Activated naive CD4-positive, alpha-beta T cell treated with anti-CD3 and anti-CD28 coated beads, Interleukin-2, amount 10 ng/mL, durations not matched to agents 5 hours and 36 hours (primary cell): Measurements from ENCODE around the gene OLA1. TPM values are rescaled to one million over a fixed set of nuclear protein-coding genes. Genes with fewer than 3 reads are reported as not detected.

Source experiments
- total RNA-seq, 2 experiments: library from RNA; stranded (reverse); gene quantifications; one replicate each; pipeline ENCODE4 v1.2.3, GENCODE V29; 2021

OLA1 gene
- total RNA-seq = 10 to 100 TPM; 74.4 TPM

GRCh38 chr2:174248187-174248997, at the start of gene OLA1:
TSS of gene OLA1 (minus strand) at chr2:174248532. CDS start at chr2:174246815, 1,717 bp downstream.

Other genes starting within 250 kb of the OLA1 start
- not detected for gene SP9, start 86.4 kb upstream of the OLA1 start, total RNA-seq
- 10 to 100 TPM; 15.8 to 16.8 TPM for gene SCRN3, start 147.2 kb upstream of the OLA1 start, total RNA-seq
- 10 to 100 TPM; 36.3 to 43.8 TPM for gene GPR155, start 238.5 kb upstream of the OLA1 start, total RNA-seq